Stimulated activated CD8-positive, alpha-beta memory T cell treated with anti-CD3 and anti-CD28 coated beads, Interleukin-2, amount 100 ng/mL, for 1 hour (primary cell): ENCODE measurements around the gene ZNF771.
"Not testable (repeated sequence)": the region's sequence is repeated elsewhere in the genome, so short reads cannot be mapped to it uniquely, and the experiment has no call there.

ENCODE experiments used
- DNase-seq, 2 donors: peaks; one replicate each; pipeline ENCODE4 v3.0.0-alpha.2; 2020; ENCODE audit warnings: low read depth in 2 of 2

The ZNF771 gene

DNA sequence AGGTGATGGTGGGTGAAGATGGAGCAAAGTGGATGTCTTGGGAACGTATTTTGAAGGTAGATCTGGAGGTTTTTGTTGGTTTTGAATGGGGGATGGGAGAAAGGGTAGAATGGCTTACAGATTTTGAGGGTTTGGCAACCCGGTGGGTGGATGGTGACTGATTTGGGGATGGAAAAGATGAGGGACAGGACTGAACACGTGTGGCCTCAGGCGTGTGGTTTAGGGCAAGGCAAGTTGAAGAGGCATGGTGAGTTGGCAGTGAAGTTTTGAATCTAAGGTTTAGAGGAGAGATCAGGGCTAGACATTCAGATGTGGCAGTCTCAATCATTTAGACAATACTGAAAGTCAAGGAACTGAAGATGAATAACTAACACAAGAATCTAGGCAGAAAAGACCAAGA is 27.4 kb downstream of the ZNF771 start:
- no peak for DNase-seq

DNA sequence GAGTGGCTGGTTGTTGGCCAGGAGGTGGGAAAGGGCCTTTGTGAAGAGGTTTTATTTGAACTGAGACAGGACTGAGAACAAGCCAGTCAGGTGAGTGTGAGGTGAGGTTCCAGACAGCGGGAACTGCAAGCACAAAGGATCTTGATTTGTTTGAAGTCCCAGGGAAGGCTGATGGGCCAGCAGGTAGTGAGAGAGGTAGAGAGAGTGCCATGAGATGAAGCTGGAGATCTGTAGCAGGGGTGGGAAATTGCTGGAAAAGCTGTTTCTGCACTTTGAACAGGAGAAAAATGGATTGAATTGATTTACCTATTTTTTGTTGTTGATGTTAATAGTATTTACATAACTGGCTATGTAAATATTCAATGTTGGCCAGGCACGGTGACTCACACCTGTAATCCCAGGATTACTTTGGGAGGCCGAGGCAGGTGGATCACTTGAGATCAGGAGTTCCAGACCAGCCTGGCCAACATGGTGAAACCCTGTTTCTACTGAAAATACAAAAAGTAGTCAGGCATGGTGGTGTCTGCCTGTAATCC is 30.2 kb downstream of the ZNF771 start:
- no peak for DNase-seq

DNA sequence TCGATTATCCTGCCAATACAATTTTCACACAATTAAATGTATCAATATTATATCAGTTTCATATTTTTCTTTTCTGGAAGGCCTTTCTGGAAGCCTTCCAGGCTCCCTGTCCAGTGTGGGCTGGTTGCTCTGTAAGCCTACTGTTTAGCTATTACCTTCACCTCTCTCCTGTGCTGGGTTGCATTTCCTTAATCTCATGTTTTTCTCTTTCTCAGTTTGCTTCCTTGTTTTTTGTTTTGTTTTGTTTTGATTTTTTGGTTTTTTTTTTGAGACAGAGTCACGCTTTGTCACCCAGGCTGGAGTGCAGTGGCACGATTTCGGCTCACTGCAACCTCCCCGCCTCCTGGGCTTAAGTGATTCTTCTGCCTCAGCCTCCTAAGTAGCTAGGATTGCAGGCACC is 31.4 kb downstream of the ZNF771 start:
- no peak for DNase-seq

DNA sequence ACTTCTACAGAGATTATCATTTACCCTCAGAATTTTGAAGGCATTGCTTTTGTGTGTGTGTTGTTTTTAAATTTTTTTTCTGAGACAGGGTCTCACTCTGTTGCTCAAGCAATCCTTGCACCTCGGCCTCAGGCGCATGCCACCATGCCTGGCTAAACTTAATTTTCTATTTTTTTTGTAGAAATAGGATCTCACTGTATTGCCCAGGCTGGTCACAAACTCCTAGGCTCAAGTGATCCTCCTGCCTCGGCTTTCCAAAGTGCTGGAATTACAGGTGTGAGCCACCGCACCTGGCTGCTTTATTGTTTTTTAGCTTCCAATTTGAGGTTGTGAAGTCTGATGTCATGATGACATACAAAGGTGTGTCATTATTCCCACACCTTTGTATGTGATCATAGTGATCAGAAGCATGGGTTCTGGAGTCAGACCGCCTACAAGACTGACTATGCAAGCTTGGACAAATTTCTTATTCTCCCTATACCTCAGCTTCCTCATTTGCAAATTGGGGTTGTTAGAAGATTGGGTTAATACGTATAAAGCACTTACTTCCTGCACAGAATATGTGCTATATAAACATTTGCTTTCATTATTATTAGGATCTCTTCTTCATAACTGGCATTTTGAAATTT is 32.4 kb downstream of the ZNF771 start:
- no peak for DNase-seq

DNA sequence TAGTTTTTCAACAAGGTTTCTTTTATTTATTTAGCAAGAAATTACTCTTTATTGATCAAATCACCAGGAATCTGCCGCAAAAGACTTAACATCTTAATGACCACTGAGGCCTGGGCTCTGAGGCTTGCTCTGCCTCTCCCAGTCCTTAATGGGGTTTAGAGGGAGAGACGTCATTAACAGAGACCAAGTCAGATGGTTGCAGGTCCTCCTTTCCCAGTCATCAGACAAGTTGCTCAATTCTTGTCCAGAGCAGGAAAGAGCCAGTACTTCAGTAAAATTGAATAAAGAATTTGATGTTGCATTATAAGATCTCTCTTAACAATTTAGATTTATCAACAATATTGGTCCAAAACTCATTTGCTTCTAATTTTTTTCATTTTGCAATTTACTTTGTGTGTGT is 36.2 kb downstream of the ZNF771 start:
- no peak for DNase-seq

DNA sequence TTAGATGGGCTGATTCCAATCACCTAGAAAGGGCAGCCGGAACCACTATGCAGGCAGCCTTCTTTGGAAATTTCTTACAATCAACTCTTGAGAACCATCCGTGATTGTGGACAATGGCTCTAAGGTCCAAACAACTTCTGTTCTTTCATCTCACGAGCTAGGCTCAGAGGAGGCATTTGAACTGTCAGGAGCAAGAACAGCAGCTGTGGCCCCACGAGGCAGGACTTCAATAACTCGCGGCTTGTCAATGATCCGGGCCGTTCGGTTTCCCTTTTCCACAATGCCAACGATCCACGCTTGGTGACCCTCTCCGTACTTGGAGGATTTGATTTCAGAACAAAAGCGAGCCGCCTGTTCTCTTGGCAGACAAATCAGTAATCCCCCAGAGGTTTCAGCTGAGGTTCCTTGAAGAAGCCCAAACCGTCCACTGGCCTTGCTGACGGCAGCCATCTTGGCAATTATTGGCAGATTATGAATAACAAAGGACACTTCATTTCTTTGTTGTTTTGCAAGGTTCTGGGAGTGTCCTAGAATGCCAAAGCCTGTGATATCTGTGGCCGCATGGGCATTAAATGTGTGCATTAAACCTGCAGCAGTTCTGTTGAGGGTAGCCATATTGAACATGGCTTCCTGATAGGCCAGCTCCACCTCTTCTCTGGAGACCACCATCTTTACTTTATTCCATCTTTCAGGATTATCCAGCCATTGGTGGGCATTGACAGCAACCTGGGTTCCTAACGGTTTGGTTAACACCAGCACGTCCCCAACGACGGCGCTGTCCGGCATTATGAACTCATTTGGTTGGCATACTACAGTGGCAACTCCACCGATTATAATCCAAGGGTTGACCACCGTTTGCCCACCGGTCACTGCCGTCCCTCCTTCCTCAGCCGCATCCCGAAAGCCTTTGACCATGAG is 37.1 kb downstream of the ZNF771 start:
- no peak for DNase-seq

DNA sequence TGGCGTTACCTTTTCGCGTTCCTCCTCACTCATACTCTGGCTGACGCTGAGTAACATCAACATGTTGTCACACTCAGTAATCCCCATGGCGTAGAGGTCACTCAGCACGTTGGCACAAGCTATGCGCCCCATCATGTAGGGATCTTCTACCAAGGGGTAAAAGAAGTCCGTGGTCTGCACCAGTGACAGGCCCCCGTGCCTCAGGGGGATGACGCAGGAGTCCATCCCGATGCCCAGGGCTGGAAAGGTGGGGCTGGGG is 37.7 kb downstream of the ZNF771 start:
- no peak for DNase-seq

DNA sequence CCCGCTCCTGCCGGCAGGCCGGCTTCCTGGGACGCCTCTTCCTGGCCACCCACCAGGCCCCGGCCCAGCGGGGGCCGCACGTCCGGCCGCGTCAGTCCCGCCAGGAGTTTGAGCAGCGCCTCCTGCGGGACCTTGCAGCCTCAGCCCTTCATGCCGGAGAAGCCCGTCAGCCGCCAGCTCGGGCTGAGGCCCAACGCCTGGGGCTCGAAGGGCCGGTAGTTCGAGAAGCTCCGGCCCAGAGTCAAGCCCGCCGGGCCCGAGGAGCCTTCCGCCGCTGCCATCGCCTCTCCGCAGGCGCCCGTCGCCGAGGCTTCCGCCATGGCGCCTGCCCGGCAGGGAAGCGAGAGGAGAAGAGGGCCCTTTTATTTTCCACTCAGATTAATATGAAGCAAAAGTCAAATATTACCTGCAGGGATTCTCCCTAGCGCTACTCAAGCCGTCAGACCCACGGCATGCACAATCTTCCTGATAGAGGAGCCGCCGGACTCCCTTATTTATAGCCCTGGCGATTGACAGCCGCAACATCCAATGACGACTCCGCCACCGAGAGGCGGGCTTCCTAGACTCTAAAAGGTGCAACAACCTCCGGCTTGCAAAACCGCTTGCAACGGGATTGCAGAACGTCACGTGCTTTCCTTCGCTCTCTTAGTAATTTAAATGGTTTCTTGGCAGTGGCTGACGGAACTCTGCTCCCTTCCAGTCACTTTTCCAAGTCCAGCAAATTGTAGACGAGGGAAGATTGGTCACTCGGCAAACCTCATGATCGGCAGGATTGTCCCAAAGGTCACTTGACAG is 38.2 kb downstream of the ZNF771 start, which contains the start of gene SEPHS2:
SEPHS2 (minus strand) TSS at position 467 of the 795 bp plus-strand sequence; CDS start at position 320, 147 bp downstream.
- DNase-seq, result peak; percentile 88 to 90

DNA sequence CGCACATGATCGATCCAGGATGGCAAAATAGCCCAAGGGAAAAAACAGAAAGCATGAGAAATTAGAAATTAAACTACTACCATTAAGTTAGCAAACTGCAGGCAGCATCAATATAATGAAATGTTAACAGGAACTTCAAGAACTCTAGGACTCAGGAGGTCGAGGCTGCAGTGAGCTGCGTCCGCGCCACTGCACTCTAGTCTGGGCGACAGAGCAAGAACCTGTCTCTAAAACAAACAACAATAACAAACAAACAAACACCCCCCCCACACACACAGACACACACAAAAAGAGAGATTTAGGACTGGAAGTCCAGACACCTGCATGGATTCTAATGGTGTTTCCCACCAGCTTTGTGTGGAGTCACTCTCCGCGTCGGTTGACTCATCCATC is 38.8 kb downstream of the ZNF771 start:
- no peak for DNase-seq

DNA sequence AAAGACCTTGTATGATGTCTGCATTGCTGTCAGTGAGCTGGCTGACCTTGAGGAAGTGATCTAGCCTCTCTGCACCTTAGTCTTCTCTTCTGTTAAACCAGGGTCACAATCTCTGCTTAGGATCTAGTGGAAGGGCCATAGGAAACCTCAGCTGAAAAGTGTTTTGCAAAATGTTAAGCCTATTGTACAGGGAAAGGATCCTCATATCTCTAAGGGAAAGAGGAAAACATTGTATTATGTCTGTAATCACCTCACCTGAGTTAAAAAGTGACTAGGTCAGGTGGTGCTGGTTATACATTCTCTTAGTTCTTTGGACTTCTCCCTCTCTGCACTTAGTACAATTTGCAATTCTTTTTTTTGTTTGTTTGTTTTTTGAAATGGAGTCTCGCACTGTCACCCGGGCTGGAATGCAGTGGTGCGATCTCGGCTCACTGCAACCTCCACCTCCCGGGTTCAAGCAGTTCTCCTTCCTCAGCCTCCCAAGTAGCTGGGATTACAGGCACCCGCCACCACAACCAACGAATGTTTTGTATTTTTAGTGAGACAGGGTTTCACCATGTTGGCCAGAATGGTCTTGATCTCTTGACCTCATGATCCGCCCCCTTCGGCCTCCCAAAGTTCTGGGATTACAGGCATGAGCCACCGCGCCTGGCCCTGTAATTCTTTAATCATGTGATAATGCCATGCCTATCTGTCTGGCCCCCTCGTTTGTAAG is 40.3 kb downstream of the ZNF771 start:
- DNase-seq, result no peak

DNA sequence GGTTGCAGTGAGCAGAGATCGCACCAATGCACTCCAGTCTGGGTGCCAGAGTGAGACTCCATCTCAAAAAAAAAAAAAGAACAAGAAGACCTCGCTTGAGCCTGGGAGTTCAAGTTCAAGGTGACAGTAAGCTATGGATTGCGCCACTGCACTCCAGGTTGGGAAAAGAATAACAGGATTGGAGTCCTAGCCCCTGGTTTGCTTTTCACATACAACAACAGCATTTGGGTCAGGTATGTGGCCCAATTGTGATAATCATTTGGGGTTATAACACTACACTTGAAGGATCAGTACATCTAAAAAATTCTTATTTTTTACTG is 41.7 kb downstream of the ZNF771 start:
- no peak for DNase-seq

DNA sequence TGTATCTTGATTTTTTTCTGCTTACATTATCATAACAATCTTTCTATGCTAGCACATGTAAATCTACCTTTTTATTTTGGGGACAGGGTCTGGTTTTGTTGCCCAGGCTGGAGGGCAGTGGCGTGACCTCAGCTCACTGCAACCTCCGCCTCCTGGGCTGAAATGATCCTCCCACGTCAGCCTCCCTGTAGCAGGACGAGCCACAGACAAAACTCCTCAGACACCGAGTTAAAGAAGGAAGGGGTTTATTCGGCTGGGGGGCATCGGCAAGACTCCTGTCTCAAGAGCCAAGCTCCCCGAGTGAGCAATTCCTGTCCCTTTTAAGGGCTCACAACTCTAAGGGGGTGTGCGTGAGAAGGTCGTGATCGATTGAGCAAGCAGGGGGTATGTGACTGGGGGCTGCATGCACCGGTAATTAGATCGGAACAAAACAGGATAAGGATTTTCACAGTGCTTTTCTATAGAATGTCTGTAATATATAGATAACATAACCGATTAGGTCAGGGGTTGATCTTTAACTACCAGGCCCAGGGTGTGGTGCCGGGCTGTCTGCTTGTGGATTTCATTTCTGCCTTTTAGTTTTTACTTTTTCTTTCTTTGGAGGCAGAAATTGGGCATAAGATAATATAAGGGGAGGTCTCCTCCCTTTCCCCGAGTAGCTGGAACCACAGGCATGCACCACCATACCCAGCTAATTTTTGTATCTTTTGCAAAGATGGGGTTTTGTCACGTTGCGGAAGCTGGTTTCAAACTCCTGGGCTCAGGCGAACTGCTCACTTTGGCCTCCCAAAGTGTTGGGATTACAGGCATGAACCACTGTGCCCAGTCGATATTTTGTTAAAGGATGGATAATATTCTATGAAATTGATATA is 45.5 kb downstream of the ZNF771 start:
- DNase-seq, result not testable (repeated sequence)

DNA sequence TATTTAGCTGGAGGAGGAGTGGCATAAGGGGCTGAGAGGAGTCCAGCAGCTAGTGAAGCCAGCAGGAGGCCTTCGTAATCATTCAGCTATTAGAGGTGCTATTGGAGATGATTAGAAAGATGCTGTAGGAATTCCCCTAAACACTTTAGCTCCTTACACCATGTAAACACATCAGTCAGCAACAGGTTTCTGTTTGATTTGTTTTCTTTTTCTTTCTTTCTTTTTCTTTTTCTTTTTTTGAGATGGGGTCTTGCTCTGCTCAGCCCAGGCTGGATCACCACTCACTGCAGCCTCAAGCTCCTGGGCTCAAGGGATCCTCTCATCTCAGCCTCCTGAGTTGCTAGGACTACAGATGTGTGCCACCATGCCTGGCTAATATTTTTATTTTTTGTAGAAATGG is 48.9 kb downstream of the ZNF771 start:
- DNase-seq, result no peak

DNA sequence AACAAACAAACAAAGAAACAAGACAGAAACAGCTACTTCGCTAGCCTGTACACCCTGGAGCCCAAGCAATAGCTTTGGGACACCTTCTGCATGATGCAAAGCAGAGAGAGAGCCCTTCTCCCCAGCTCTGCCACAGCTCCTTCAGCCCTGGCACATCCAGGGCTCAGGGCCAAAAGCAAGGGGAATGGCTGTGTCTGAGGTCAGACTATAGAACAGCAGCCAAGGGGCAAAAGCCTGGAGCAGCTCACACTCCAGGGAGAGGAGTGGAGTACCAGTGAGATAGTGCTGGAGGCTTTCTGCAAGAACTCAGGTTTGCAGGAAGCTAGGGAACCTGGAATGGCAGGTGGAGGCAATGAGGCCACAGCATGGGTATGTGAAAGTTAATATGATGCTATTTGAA is 49.9 kb downstream of the ZNF771 start:
- DNase-seq, result no peak

DNA sequence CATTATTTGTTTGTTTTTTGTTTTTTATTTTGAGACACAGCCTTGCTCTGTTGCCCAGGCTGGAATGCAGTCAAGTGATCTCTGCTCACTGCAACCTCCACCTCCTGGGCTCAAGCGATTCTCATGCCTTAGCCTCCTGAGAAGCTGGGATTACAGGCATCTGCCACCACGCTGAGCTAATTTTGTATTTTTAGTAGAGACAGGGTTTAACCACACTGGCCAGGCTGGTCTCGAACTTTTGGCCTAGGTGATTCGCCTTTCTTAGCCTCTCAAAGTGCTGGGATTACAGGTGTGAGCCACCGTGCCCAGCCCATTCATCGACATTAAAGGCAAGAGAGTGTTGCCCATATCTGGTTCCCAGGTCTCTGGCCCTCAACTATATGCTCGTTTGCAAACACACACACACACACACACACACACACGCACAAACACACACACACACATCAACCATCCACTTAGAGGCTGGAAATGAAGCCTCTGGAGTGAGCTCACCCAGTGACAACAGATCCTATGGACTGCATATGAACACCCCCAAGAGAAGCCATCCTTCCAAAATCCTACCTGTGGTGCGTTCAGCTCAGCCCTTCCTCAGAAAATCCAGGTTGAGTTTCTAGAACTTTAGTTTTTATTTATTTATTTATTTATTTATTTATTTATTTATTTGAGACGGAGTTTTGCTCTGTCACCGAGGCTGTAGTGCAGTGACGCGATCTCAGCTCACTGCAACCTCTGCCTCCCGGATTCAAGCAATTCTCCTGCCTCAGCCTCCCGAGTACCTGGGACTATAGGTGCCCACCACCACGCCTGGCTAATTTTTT is 50.5 kb downstream of the ZNF771 start:
- DNase-seq, result no peak

DNA sequence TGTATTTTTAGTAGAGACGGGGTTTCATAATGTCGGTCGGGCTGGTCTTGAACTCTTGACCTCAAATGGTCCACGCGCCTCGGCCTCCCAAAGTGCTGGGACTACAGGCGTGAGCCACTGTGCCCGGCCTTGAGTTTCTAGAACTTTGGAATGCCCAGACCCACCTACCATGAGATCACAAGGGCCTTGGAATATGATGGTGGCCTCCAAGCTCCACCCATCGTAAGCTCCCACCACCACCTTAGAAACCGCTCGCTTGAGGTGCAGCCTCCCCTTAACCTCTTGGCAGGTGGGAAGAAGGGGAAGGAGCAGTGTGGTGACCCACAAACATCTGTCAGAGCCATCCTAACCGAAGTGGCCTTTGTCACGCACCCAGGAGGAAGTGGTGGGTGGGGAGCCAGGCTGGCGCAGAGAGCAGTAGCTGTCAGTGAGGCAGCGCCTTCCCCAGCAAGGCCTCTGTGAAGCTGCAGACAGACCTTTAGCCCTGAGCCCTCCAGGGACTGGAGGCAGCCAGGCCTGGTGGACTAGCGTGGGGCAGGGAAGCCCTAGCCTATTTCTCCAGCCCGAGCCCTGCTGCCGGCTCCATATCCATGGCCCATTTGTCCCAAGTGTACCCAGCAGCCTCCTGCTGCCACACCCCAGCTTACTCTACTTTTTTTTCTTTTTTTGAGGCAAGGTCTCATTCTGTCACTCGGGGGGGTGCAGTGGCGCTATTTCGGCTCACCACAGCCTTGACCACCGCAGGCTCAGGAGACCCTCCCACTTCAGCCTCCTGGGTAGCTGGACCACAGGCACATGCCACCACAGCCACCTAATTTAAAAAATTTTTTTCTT is 51.4 kb downstream of the ZNF771 start:
- peak; percentile 44 to 57 for DNase-seq

DNA sequence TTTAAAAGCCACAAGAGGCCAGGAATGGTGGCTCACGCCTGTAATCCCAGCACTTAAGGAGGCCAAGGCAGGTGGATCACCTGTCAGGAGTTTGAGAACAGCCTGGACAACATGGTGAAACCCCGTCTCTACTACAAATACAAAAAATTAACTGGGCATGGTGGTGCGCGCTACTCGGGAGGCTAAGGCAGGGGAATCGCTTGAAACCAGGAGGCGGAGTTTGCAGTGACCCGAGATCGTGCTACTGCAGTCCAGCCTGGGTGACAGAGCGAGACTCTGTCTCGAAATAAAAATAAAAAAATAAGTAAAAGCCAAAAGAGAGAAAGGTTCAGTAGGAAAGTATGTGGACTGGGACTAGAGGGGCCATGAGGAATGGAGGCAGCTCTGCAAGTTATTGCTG is 52.0 kb downstream of the ZNF771 start:
- no peak for DNase-seq

DNA sequence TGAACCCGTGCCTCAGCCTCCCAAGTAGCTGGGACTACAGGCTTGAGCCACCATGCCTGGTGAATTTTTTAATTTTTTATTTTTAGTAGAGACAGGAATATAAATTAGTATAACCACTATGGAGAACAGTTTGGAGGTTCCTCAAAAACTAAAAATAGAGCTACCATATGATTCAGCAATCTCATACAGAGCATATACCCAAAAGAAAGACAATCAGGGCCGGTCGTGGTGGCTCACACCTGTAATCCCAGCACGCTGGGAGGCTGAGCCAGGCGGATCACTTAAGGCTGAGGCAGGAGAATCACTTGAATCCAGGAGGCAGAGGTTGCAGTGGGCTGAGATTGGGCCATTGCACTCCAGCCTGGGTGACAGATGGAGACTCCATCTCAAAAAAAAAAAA is 54.0 kb downstream of the ZNF771 start:
- not testable (repeated sequence) for DNase-seq

DNA sequence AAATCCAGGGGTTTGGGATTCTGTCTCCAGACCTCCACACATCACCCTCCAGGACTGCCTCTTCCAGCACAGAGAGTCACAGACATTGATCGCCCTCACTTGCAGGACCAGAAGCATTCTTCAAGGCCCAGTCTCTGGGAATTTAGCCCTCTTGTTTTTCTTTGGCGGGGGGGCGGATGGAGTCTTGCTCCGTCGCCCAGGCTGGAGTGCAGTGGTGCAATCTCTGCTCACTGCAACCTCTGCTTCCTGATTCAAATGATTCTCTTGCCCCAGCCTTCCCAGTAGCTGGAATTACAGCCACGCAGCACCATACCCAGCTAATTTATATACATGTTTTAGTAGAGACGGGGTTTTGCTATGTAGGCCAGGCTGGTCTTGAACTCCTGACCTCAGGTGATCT is 56.7 kb downstream of the ZNF771 start:
- no peak for DNase-seq
